Stimulated activated CD4-positive, alpha-beta T cell treated with anti-CD3 and anti-CD28 coated beads, Interleukin-12 subunit alpha, Interleukin-12 subunit beta, amount 100 ng/mL, for 24 hours (primary cell): Measurements from ENCODE around the gene LRFN5.
"Not testable (repeated sequence)": the region's sequence is repeated elsewhere in the genome, so short reads cannot be mapped to it uniquely, and the experiment has no call there.

Source experiments
- DNase-seq, 2 experiments: peaks; one replicate each; pipeline ENCODE4 v3.0.0-alpha.2; 2020; ENCODE audit warnings: low read depth in 2 of 2

Gene LRFN5

GRCh38 chr14:41636492-41637392 is 30.1 kb downstream of the LRFN5 start:
- DNase-seq: no peak

DNA sequence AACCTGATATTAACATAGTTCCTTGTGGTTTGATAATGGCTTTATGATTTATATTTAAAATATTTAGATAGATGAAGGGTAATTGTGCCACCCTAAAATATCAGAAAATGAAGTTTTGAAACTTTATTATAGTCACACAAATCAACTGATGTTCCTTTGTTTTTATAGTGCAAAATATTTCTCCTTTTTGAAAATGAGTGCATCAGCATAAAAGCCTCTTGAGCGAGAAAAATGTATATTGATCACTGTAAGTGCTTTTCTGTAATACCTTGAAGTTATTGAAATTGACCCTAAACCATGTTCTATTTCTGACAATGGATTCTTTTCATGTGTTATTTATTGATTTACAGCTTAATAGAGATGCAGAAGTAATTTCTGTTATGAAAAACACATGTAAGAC is 35.0 kb downstream of the LRFN5 start:
- no peak for DNase-seq

GRCh38 chr14:41642367-41642766 is 35.7 kb downstream of the LRFN5 start:
- no peak for DNase-seq

DNA sequence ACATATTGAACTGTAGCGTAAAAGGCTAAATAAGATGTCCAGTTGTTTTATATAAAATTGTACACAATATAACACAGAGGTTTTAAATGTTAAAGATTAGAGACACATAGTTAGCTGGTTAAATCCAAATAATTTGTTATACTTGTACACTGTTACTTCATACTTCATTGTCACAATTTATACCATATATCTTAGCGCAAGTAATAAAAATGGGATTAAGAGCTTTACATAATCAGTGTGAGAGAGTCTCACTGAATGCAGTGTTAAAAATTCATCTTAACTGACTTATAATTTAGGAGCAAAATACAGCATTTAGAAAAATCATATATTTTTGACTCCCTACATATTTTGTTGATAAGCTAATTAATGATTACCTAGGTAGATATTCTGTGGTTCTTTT is 36.1 kb downstream of the LRFN5 start:
- no peak for DNase-seq

GRCh38 chr14:41644606-41645005 is 37.9 kb downstream of the LRFN5 start:
- no peak for DNase-seq

DNA sequence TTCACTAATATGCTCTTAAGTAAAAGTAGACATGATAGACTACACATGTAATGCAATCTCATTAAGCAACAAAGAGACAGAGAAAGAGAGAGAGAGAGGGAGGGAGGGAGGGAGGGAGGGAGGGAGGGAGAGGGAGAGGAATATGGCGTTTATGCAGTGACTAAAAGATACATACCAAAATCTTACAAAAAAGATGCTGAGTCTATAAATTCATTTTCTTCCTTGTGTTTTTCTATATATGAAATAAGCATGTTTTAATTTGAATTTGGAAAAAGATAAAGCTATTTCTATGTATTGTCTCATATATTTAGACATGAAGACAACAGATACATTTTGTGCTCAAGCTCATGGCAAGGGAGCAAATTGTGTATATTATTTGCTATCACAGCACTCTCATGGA is 44.1 kb downstream of the LRFN5 start:
- no peak for DNase-seq

- no peak for DNase-seq
These were observed 47.5 kb downstream of the LRFN5 start for GRCh38 chr14:41654196-41654595.

DNA sequence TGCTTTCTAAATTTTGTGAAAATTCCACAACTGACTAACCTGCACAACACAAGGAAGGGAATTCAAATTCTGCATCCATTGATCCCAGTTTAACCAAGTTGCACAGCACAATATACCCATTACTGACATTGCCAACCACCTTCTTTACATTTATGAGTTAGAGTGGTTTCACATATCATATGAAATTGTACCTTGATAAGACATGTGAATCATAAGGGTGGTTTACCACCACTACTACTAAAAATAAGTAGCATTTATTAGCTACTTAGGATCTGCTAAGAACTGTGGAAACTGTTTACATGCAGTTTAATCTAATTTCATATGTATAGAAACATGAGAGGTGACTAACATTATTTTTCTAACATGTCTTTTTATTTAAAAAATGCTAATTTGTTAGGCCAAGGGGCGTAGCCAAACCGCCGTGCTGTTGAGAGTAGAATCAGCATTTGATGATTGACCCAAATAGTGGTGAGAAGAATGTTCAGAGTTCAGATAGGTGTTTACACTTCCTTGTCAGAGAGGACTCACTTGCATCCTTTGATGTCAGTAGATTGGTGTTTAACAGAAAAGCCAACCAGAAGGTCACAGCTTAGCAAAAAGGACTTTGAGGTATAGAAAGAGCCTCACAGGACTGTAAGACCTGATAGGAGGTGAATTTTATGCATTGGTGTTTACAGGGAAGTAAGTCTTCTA is 56.2 kb downstream of the LRFN5 start:
- no peak for DNase-seq

DNA sequence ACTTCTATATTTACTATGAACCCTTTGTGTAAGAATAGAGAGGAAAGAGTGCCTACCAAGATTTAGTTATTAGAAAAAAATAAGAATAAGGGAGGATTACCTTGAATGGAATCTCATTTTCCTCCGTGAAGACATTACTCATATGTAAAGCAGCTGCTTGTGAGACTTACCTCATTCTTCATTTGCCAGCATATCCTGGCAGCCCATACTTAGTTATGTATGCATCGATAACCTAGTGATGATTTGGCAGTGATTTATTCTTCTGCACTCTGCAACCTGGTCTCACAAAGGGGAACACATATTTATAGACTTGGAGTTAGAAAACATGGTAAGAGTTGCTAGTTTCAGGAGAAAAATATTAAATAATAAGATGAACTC is 56.8 kb downstream of the LRFN5 start:
- no peak for DNase-seq

DNA sequence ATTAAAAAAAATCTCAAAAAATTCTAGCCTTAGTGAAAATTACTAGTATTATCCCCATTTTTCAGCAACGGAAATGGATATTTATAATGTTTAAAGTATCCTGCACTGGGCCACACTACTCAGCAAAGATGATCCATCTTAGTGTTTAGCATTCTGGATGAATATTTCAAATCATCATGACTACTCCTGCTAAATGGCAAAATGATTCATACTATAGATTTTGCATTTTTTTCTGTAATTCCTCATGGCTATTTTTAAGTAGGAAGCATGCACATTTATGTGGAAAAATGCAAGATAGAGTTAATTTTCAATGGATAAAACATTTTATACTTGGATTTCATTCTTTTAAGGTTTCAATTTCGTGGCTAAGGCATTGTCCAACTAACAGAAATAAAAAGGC is 59.6 kb downstream of the LRFN5 start:
- no peak for DNase-seq

GRCh38 chr14:41668356-41668755 is 61.7 kb downstream of the LRFN5 start:
- no peak for DNase-seq

GRCh38 chr14:41673601-41674000 is 66.9 kb downstream of the LRFN5 start:
- not testable (repeated sequence) for DNase-seq

DNA sequence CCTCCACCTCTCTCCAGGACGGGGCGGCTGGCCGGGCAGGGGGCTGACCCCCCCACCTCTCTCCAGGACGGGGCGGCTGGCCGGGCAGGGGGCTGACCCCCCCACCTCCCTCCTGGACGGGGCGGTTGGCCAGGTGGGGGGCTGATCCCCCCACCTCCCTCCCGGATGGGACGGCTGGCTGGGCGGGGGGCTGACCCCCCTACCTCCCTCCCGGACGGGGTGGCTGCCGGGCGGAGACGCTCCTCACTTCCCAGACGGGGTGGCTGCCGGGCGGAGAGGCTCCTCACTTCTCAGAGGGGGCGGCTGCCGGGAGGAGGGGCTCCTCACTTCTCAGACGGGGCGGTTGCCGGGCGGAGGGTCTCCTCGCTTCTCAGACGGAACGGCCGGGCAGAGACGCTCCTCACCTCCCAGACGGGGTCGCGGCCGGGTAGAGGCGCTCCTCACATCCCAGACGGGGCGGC is 67.9 kb downstream of the LRFN5 start:
- not testable (repeated sequence) for DNase-seq

DNA sequence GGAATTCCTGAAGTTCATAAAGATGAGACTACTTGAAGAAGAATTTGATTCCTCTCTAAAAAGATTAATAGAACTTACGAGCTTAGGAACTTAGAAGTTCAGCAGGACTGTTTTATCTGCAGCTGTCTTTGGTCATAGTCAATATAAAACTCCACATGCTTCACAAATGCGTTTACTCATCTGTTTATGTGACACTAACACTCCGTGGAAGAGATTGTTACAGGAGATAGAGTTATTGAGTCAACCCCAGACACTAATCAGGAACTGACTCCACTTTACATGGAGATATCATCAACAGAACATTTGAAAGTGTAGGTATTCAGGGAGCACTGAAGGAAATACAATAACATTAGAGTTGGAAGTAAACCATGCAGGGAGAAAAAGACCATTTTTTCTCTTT is 92.8 kb downstream of the LRFN5 start:
- no peak for DNase-seq

DNA sequence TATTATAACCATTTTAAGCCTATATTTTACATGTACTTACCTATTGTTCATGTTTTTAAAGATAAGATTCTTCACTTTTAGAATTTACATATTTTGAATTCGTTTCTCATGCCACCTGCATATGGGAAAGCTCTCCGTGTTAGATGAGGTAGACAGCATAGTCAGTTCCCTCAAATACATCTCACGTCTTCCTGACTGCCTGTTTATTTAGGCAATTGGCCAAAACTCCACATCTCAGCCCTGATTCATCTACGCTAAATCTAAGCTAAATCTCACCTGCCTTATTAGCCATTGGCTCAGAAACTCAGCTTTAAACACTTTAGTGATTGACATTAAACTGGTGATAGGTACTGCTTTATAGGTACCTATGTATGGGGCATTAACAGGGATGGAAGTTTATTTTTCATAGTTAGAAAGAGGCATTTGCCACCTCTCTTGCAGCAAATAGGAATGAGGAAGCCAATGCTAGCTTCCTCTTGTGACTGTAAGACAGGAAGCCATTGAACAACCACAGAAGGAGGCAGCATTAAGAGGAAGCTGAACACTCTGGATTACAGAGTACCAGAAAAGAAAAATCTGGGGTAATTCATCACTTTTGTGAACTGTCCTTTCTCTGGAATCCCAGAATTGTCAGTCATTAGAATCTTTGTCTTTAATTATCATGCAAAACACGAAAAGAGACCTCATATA is 111.9 kb downstream of the LRFN5 start:
- no peak for DNase-seq

GRCh38 chr14:41739203-41739602 is 132.5 kb downstream of the LRFN5 start:
- no peak for DNase-seq

DNA sequence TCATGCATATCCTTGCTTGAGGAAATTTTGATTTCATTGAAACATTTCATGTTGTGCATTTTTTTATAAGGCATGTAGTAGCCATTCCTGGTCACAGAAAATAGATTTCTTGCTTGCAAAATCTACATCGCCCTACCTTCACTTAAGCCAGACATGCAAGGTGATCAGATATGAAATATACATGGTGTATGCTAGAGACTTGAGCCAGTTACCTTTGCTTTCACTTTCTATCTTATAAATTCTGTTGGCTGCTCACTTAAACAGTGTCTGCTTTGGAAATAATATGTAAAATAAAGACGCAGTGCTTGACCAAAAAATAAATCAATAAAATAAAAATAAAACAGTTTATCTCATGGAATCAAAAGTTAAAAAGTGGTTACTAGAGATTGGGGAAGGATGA is 136.5 kb downstream of the LRFN5 start:
- DNase-seq: no peak

DNA sequence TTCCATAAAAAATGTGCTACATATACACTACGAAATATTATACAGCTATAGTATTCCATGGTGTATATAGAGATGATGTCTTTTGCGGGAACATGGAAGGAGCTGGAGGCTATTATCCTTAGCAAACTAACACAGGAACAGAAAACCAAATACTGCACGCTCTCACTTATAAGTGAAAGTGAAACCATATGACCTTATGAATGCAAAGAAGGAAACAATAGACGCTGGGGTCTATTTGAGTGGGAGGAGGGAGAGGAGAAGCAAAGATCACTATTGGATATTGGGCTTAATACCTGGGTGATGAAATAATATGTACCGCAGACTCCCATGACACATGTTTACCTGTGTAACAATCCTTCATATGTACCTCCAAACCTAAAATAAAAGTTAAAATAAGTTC is 142.8 kb downstream of the LRFN5 start:
- DNase-seq: no peak

DNA sequence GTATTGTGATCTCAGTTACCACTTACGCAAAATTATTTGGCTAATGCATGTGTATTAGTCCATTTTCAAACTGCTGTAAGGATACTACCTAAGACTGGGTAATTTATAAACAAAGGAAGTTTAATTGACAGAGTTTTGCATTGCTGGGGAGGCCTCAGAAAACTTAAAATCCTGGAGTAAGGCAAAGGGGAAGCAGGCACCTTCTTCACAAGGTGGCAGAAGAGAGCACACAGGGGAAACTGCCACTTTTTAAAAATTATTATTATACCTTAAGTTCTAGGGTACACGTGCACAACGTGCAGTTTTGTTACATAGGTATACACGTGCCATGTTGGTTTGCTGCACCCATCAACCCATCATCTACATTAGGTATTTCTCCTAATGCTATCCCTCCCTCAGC is 143.9 kb downstream of the LRFN5 start:
- DNase-seq: not testable (repeated sequence)

GRCh38 chr14:41758011-41758665 is 151.5 kb downstream of the LRFN5 start:
- DNase-seq: no peak

- DNase-seq: no peak
These were observed 154.5 kb downstream of the LRFN5 start for GRCh38 chr14:41761204-41761603.

- DNase-seq: no peak
These were observed 160.1 kb downstream of the LRFN5 start for GRCh38 chr14:41766772-41767171.
